GM20000 (cell line): ENCODE measurements around the gene GSAP.
A peak's percentile ranks its signal among the peaks of the same experiment; 100 is the strongest.
"Not testable (repeated sequence)": the region's sequence is repeated elsewhere in the genome, so short reads cannot be mapped to it uniquely, and the experiment has no call there.

Experiments
- DNase-seq: peaks from one replicate; pipeline ENCODE4 v3.0.0; 2012; ENCODE audit warnings: low spot score
- CTCF ChIP-seq: IDR thresholded peaks from 2 replicates; pipeline ENCODE4 v1.5.1; 2012; ENCODE audit warnings: mild to moderate bottlenecking, control low read depth; ENCODE audit errors: extremely low read depth, missing control alignments

Gene GSAP

GRCh38 chr7:77351539-77352004 lies 64.6 kb downstream of the GSAP start:
- peak; percentile 54 for DNase-seq

GRCh38 chr7:77349141-77349540 lies 67.0 kb downstream of the GSAP start:
- DNase-seq: no peak
- TF ChIP-seq CTCF: no peak

More at GRCh38 chr7:77351539-77352004, 64.6 kb downstream of the GSAP start:
- no peak for TF ChIP-seq CTCF

- TF ChIP-seq CTCF: no peak
- no peak for DNase-seq
Measured at GRCh38 chr7:77348371-77348813, 67.8 kb downstream of the GSAP start.

GRCh38 chr7:77346441-77346840 lies 69.7 kb downstream of the GSAP start:
- DNase-seq: no peak
- no peak for TF ChIP-seq CTCF

GRCh38 chr7:77345426-77345825 lies 70.7 kb downstream of the GSAP start:
- not testable (repeated sequence) for DNase-seq

GRCh38 chr7:77339726-77340125 lies 76.4 kb downstream of the GSAP start:
- no peak for TF ChIP-seq CTCF
- DNase-seq: no peak

GRCh38 chr7:77338883-77339629 lies 77.1 kb downstream of the GSAP start:
- DNase-seq: no peak
- TF ChIP-seq CTCF: no peak

- no peak for DNase-seq
- no peak for TF ChIP-seq CTCF
Measured at GRCh38 chr7:77338260-77338659, 77.9 kb downstream of the GSAP start.
